ENCODE measurements around the gene METTL1.

DNA sequence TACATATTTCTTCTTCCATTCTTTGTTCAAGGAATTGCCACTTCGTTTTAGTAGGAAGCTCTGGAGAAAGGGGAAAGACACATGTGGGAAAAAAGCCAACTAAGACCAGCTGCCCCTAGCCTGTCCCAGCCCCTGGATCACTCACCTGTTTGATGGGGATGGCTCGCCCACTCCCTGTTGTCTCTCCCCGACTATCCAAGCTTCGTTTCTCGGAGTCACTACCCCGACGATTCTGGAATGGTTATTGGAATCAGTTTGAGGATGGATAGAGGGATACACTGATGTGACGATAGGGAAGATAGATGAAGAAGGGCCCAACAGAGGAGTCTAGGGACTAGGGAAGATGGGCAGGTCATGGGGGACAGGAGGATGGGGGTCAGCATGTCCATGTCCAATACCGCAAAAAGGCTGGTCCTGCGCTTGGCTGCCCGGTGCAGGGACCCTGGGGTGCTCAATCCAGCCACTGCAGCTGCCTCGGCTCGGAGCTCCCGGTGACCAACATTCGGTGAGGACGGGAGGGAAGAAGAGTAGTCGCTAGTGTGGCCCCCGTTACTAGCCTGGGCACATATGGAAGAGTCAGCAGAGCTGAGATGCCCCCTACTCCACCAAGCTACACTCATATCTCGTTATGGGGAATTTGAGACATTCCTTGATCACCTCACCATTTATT lies 40.4 kb downstream of the METTL1 start:
- TF ChIP-seq, protein P1, sequence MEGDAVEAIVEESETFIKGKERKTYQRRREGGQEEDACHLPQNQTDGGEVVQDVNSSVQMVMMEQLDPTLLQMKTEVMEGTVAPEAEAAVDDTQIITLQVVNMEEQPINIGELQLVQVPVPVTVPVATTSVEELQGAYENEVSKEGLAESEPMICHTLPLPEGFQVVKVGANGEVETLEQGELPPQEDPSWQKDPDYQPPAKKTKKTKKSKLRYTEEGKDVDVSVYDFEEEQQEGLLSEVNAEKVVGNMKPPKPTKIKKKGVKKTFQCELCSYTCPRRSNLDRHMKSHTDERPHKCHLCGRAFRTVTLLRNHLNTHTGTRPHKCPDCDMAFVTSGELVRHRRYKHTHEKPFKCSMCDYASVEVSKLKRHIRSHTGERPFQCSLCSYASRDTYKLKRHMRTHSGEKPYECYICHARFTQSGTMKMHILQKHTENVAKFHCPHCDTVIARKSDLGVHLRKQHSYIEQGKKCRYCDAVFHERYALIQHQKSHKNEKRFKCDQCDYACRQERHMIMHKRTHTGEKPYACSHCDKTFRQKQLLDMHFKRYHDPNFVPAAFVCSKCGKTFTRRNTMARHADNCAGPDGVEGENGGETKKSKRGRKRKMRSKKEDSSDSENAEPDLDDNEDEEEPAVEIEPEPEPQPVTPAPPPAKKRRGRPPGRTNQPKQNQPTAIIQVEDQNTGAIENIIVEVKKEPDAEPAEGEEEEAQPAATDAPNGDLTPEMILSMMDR (IDR thresholded peaks at IDR 0.05) = no peak
- TF ChIP-seq POLR2A (IDR thresholded peaks at IDR 0.05) = no peak
- TF ChIP-seq EP300 (IDR thresholded peaks at IDR 0.05) = no peak

Measured in ovary (tissue), 3 donors.